Measurements from ENCODE around the gene COL6A5. TPM values are rescaled to one million over a fixed set of nuclear protein-coding genes. Genes with fewer than 3 reads are reported as not detected.

The COL6A5 gene
- total RNA-seq, 1 experiment from 2014 or later: not detected

- no peak overlapping the region for H3K27ac Mint-ChIP-seq (ENCODE audit: unreplicated experiment)
- no peaks in the 10 kb centered on the region for H3K36me3 Mint-ChIP-seq (ENCODE audit: insufficient read depth, unreplicated experiment)
- H3K9me3 Mint-ChIP-seq (ENCODE audit: unreplicated experiment): no peaks in the 10 kb centered on the region
- H3K27me3 Mint-ChIP-seq (ENCODE audit: insufficient read depth, unreplicated experiment): peaks cover 22% of the 10 kb centered on the region
- no peaks in the 10 kb centered on the region for H3K4me1 Mint-ChIP-seq (ENCODE audit: low read depth, unreplicated experiment)
- ChIA-PET CTCF (no interaction called here), POLR2A (no interaction called here)
- Histone ChIP-seq H3K4me1 (no peaks in the 10 kb centered on the region), H3K9me3 (no peaks in the 10 kb centered on the region), H3K4me3 (ENCODE audit: low read depth, low read length) (no peak overlapping the region), H3K36me3 (ENCODE audit: control insufficient read depth, insufficient read depth, low read length) (no peaks in the 10 kb centered on the region), H3K27me3 (replicated peaks; ENCODE audit: control insufficient read depth, insufficient read depth, low read length) (no peaks in the 10 kb centered on the region)
- BruUV-seq (replicated peaks): no TSS peak
- intact Hi-C loops (cut with micrococcal nuclease; ENCODE audit: unreplicated experiment): no loop called here
- TF ChIP-seq CTCF (IDR thresholded peaks at IDR 0.05; ENCODE audit: insufficient read depth in 1 of 2, low read depth in 1 of 2, low read length in 1 of 2, severe bottlenecking in 1 of 2, unreplicated experiment in 1 of 2): no peak
- no peak overlapping the region for H3K4me3 Mint-ChIP-seq (ENCODE audit: unreplicated experiment)
- no peak for DNase-seq
Measured at GRCh38 chr3:130533247-130533646, 187.8 kb downstream of the COL6A5 start.

Other genes with a start within 250 kb of the COL6A5 start
- not detected in 2 replicates for gene COL6A6, start 171.5 kb downstream of the COL6A5 start, total RNA-seq (2022)

Data from Caco-2 (cell line).